ENCODE data around the gene KIFC3. TPM values are rescaled to one million over a fixed set of nuclear protein-coding genes. Genes with fewer than 3 reads are reported as not detected.

Gene KIFC3
- total RNA-seq, 1 donor from 2014 or later: 0.27 TPM

DNA sequence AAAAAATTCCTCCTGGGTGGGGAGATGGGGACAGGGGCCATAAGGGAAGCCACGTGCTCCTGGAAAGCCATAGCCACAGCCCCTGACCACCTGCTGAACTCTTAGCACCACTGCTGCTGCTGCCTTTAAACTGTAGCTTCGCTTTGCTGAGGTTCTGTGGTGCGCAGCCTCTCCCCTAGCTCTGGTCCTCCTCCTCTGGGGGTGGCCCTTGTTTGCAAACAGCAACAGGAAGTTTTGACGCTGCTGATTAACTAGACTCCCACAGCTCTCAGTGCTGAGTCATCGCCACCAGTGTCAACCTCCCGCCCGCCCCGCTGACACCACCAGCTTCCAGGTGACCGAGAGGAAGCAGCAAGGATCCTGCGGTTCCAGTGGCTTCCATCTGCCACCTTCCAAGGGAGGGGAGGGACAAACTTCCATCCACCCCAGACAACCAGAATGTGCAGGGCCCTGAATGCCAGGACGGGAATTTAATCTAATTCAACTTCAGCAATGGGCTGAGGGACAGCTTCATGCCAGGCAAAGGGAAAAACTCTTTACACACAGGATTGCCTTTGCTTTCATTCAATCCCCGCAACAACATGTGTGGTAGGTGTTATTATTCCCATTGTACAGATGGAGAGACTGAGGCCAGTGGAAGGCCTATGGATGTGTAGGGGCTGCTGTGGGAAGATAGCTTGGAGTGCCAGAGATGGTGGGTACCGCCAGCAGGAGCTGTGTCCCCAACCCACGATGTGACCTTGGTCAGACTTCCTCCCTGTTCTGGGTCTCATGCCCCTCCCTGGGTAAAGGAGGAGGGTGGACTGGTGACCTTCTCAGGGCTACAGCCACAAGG, 8.1 kb upstream of the KIFC3 start:
- CTCF ChIA-PET: no interaction called here
- Mint-ChIP-seq H3K9me3 (no peaks in the 10 kb centered on the region), H3K36me3 (ENCODE audit: low read depth) (no peaks in the 10 kb centered on the region), H3K4me3 (no peak overlapping the region), H3K27me3 (peaks cover 49% of the 10 kb centered on the region), H3K27ac (no peak overlapping the region), H3K4me1 (peaks cover 13% of the 10 kb centered on the region)
- ATAC-seq (ENCODE audit: low read depth) (peak; percentile 65), DNase-seq (no peak)
- intact Hi-C loops (cut with micrococcal nuclease): no loop called here
- TF ChIP-seq CTCF (IDR thresholded peaks at IDR 0.05): no peak
- POLR2A ChIA-PET: no interaction called here

GRCh38 chr16:57809276-57810196, 7.2 kb upstream of the KIFC3 start:
- peaks cover 49% of the 10 kb centered on the region for H3K27me3 Mint-ChIP-seq
- ChIA-PET POLR2A (no interaction called here), CTCF (no interaction called here)
- ATAC-seq (ENCODE audit: low read depth) (no peak), DNase-seq (no peak)
- H3K27ac Mint-ChIP-seq: no peak overlapping the region
- no peak for TF ChIP-seq CTCF (IDR thresholded peaks at IDR 0.05)
- no peaks in the 10 kb centered on the region for H3K36me3 Mint-ChIP-seq (ENCODE audit: low read depth)
- no peak overlapping the region for H3K4me3 Mint-ChIP-seq
- intact Hi-C loops (cut with micrococcal nuclease): no loop called here
- no peaks in the 10 kb centered on the region for H3K9me3 Mint-ChIP-seq
- peaks cover 13% of the 10 kb centered on the region for H3K4me1 Mint-ChIP-seq

DNA sequence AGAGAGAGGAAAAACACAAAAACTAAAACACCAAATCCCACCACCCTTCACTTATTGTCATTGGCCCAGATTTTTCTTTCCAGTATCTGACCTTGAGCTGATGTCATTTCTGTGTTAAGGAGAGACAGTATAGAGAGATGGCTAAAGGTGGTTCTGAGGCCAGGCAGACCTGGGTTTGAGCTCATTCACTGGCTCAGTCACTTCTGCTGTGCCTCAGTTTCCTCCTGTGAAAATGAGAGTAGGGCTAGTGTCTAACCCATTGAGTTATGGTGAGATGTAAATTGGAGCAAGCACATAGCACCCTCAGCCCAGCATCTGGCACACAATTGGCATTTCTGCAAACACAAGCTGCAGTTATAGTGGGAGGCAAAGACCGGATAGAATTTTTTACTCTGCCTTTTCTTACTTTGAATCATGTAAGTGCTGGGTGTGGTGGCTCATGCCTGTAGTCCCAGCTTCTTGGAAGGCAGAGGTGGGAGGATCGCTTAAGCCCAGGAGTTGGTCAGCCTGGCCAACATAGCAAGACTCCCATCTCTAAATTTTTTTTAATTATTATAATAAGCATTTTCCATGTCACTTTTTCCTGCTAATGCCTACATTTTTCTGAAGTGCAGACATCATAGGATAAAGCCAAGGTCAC, 6.4 kb upstream of the KIFC3 start:
- POLR2A ChIA-PET: no interaction called here
- DNase-seq (no peak), ATAC-seq (ENCODE audit: low read depth) (no peak)
- H3K4me1 Mint-ChIP-seq: peaks cover 13% of the 10 kb centered on the region
- no peaks in the 10 kb centered on the region for H3K36me3 Mint-ChIP-seq (ENCODE audit: low read depth)
- TF ChIP-seq CTCF (IDR thresholded peaks at IDR 0.05): no peak
- H3K27ac Mint-ChIP-seq: no peak overlapping the region
- H3K4me3 Mint-ChIP-seq: no peak overlapping the region
- CTCF ChIA-PET: no interaction called here
- H3K9me3 Mint-ChIP-seq: no peaks in the 10 kb centered on the region
- peaks cover 44% of the 10 kb centered on the region for H3K27me3 Mint-ChIP-seq
- intact Hi-C loops (cut with micrococcal nuclease): no loop called here

GRCh38 chr16:57807968-57808528, 5.8 kb upstream of the KIFC3 start:
- POLR2A ChIA-PET: interaction anchor here (0.7 kb wide), 1 partner anchor 9 kb away, joined by 8 read pairs; no protein-coding TSS in a partner anchor
- no peak for TF ChIP-seq CTCF (IDR thresholded peaks at IDR 0.05)
- H3K4me1 Mint-ChIP-seq: peaks cover 13% of the 10 kb centered on the region
- DNase-seq (no peak), ATAC-seq (ENCODE audit: low read depth) (peak; percentile 61)
- H3K27ac Mint-ChIP-seq: no peak overlapping the region
- no peaks in the 10 kb centered on the region for H3K9me3 Mint-ChIP-seq
- no peaks in the 10 kb centered on the region for H3K36me3 Mint-ChIP-seq (ENCODE audit: low read depth)
- intact Hi-C loops (cut with micrococcal nuclease): no loop called here
- CTCF ChIA-PET: no interaction called here
- no peak overlapping the region for H3K4me3 Mint-ChIP-seq
- H3K27me3 Mint-ChIP-seq: peaks cover 45% of the 10 kb centered on the region

All from activated B cell treated with CpG ODN at 0.5 μM for 24 hours (primary cell).